Tibial artery (tissue), 4 donors: ENCODE data around the gene RCBTB1.
A peak's percentile ranks its signal among the peaks of the same experiment; 100 is the strongest.
"Not testable (repeated sequence)": the region's sequence is repeated elsewhere in the genome, so short reads cannot be mapped to it uniquely, and the experiment has no call there.

Experiments
- DNase-seq, 2 donors: peaks; one replicate each; pipeline ENCODE4 v3.0.0-alpha.2; 2019
- H3K27ac ChIP-seq, 2 donors: fragments of 200-600 bp; sonication (generic) in 1 of 2; 1 replicate in 1 of 2; 2 replicates in 1 of 2; pipeline ENCODE4 v1.5.1; 2018 to 2019; ENCODE audit warnings: mild to moderate bottlenecking in 1 of 2
- H3K27me3 ChIP-seq, 2 donors: fragments of 200-600 bp; sonication (generic) in 1 of 2; one replicate each; pipeline versions ENCODE4 v1.5.1 to v1.6.0; 2016 to 2019
- H3K36me3 ChIP-seq, 3 donors: fragments of 200-600 bp; sonication (generic) in 2 of 3; one replicate each; pipeline ENCODE4 v1.5.1; 2016 to 2019; ENCODE audit warnings: mild to moderate bottlenecking in 2 of 3
- H3K4me1 ChIP-seq, 4 donors: fragments of 200-600 bp; sonication (generic) in 2 of 4; 1 replicate in 3 of 4; 2 replicates in 1 of 4; pipeline ENCODE4 v1.5.1; 2016 to 2019
- H3K4me3 ChIP-seq, 2 donors: fragments of 200-600 bp; sonication (generic) in 1 of 2; 1 replicate in 1 of 2; 2 replicates in 1 of 2; pipeline ENCODE4 v1.5.1; 2018 to 2019; ENCODE audit warnings: mild to moderate bottlenecking in 2 of 2
- H3K9me3 ChIP-seq, 3 donors: fragments of 200-600 bp; sonication (generic) in 1 of 3; one replicate each; pipeline ENCODE4 v1.5.1; 2016 to 2019
- CTCF ChIP-seq, 2 experiments: fragments of 200-600 bp in 1 of 2; fragments of 450-650 bp in 1 of 2; IDR thresholded peaks; one replicate each; pipeline ENCODE4 v1.5.1; 2017 to 2019; ENCODE audit warnings: antibody characterized with exemption in 2 of 2, mild to moderate bottlenecking in 1 of 2, moderate library complexity in 1 of 2
- intact Hi-C: fragments of 100-400 bp; cut with DNase I; formaldehyde crosslinking; loops from one replicate; pipeline ENCODE4 v1.15.0; 2023; ENCODE audit warnings: low total_unique reads

The RCBTB1 gene

GRCh38 chr13:49607761-49608160, 22.4 kb upstream of the RCBTB1 start:
- no peak for TF ChIP-seq CTCF (IDR thresholded peaks at IDR 0.05)
- intact Hi-C loops = loop anchor here (10.0 kb wide), 1 partner anchor 53 kb away; no protein-coding TSS in a partner anchor
- Histone ChIP-seq H3K27me3 (no peaks in the 10 kb centered on the region), H3K9me3 (no peaks in the 10 kb centered on the region), H3K36me3 (no peaks in the 10 kb centered on the region), H3K4me3 (no peak overlapping the region), H3K4me1 (peaks cover 0 to 4% (median 0%) of the 10 kb centered on the region in 4 donors), H3K27ac (no peak overlapping the region)
- no peak for DNase-seq

GRCh38 chr13:49606747-49607648, 21.6 kb upstream of the RCBTB1 start:
- Histone ChIP-seq H3K27ac (peak overlapping the region in 1 of 2 donors; percentile 22), H3K4me3 (peak overlapping the region; percentile 40 to 43), H3K4me1 (peaks cover 0 to 4% (median 0%) of the 10 kb centered on the region in 4 donors), H3K9me3 (no peaks in the 10 kb centered on the region), H3K27me3 (no peaks in the 10 kb centered on the region), H3K36me3 (no peaks in the 10 kb centered on the region)
- intact Hi-C loops = loop anchor here (10.0 kb wide), 1 partner anchor 52 kb away; no protein-coding TSS in a partner anchor
- TF ChIP-seq CTCF (IDR thresholded peaks at IDR 0.05) = peak; percentile 78 to 79
- DNase-seq = peak; percentile 88 to 90

GRCh38 chr13:49604570-49604969, 19.2 kb upstream of the RCBTB1 start:
- Histone ChIP-seq H3K9me3 (no peaks in the 10 kb centered on the region), H3K27me3 (no peaks in the 10 kb centered on the region), H3K36me3 (no peaks in the 10 kb centered on the region), H3K4me3 (no peak overlapping the region), H3K4me1 (peaks cover 0 to 4% (median 0%) of the 10 kb centered on the region in 4 donors), H3K27ac (no peak overlapping the region)
- TF ChIP-seq CTCF (IDR thresholded peaks at IDR 0.05) = no peak
- intact Hi-C loops = loop anchor here (10.0 kb wide), 1 partner anchor 50 kb away; no protein-coding TSS in a partner anchor
- DNase-seq = no peak

GRCh38 chr13:49602615-49603014, 17.3 kb upstream of the RCBTB1 start:
- not testable (repeated sequence) for H3K27ac ChIP-seq, DNase-seq, H3K36me3 ChIP-seq, H3K9me3 ChIP-seq, H3K4me1 ChIP-seq, H3K4me3 ChIP-seq, H3K27me3 ChIP-seq
- intact Hi-C loops = loop anchor here (10.0 kb wide), 1 partner anchor 48 kb away; no protein-coding TSS in a partner anchor

- Histone ChIP-seq H3K4me3 (no peak overlapping the region), H3K36me3 (no peaks in the 10 kb centered on the region), H3K4me1 (peaks cover 0 to 4% (median 0%) of the 10 kb centered on the region in 4 donors), H3K27ac (no peak overlapping the region), H3K9me3 (no peaks in the 10 kb centered on the region), H3K27me3 (no peaks in the 10 kb centered on the region)
- TF ChIP-seq CTCF (IDR thresholded peaks at IDR 0.05) = no peak
- intact Hi-C loops = loop anchor here (10.0 kb wide), 1 partner anchor 47 kb away; no protein-coding TSS in a partner anchor
- DNase-seq = no peak
Observed at GRCh38 chr13:49602005-49602404, 16.6 kb upstream of the RCBTB1 start.

DNA sequence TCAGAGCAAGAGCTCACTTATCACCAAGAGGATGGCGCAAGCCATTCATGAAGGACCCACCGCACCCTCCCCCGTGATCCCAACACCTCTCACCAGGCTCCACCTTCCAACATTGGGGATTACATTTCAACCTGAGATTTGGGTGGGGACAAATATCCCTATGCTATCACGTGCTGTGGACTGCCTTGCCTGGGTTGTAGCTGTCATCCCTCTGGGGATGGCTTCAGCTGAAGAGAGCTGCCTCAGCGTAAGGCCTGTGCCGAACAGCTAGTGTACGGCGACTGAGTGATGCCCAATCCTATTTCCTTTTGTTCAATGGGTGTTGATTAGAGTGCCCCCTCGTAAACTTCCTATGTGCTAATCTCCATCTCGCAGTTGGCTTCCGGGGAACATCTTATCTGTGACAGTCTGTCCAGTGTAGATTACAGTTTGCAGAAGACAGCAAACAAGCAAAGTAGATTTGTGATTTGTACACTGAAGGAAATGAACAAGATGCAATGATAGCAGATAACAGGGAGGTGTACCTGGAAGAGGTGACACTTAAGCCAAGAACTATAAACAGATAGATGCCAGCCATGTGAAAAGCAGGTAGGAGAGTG, 11.8 kb upstream of the RCBTB1 start:
- no peak overlapping the region for H3K27ac ChIP-seq
- TF ChIP-seq CTCF (IDR thresholded peaks at IDR 0.05) = no peak
- no peak overlapping the region for H3K4me3 ChIP-seq
- H3K27me3 ChIP-seq = no peaks in the 10 kb centered on the region
- no peaks in the 10 kb centered on the region for H3K36me3 ChIP-seq
- H3K9me3 ChIP-seq = no peaks in the 10 kb centered on the region
- DNase-seq = no peak
- H3K4me1 ChIP-seq = no peaks in the 10 kb centered on the region
- intact Hi-C loops = no loop called here
